ENCODE data around the gene EVPL.

GRCh38 chr17:75994802-75995370 is 32.2 kb downstream of the EVPL start:
- TF ChIP-seq POLR2AphosphoS5 (IDR thresholded peaks at IDR 0.05; ENCODE audit: borderline replicate concordance, low read depth, low read length) (no peak), EZH2 (IDR thresholded peaks at IDR 0.05) (no peak)

All from SK-N-MC (cell line).